ENCODE data around the gene GAN.

GAN gene

GRCh38 chr16:81378049-81378448, 63.3 kb downstream of the GAN start:
- Histone ChIP-seq H3K9ac (no peak overlapping the region), H3K36me3 (peaks cover 25 to 84% (median 59%) of the 10 kb centered on the region in 11 experiments), H3K4me2 (no peak overlapping the region), H3K4me3 (no peak overlapping the region), H3K27me3 (no peaks in the 10 kb centered on the region), H3K4me1 (peaks cover 0 to 9% (median 6%) of the 10 kb centered on the region in 10 experiments; a peak in 6 of 20 replicates), H3K9me3 (replicated peaks in 1 of 11) (no peaks in the 10 kb centered on the region), H3K27ac (no peak overlapping the region), H4K20me1 (peaks cover 0 to 4% (median 0%) of the 10 kb centered on the region in 11 experiments; a peak in 1 of 22 replicates)
- no peak for TF ChIP-seq Cebpa-rat (IDR thresholded peaks at IDR 0.05)

GRCh38 chr16:81380932-81381331, 66.2 kb downstream of the GAN start:
- Histone ChIP-seq H3K27ac (no peak overlapping the region), H3K4me2 (no peak overlapping the region), H3K27me3 (no peaks in the 10 kb centered on the region), H3K9me3 (replicated peaks in 1 of 11) (no peaks in the 10 kb centered on the region), H3K9ac (no peak overlapping the region), H3K4me1 (no peaks in the 10 kb centered on the region), H3K36me3 (peaks cover 32 to 77% (median 46%) of the 10 kb centered on the region in 11 experiments), H3K4me3 (no peak overlapping the region), H4K20me1 (peaks cover 0 to 4% (median 0%) of the 10 kb centered on the region in 11 experiments; a peak in 1 of 22 replicates)
- TF ChIP-seq Cebpa-rat (IDR thresholded peaks at IDR 0.05): no peak

DNA sequence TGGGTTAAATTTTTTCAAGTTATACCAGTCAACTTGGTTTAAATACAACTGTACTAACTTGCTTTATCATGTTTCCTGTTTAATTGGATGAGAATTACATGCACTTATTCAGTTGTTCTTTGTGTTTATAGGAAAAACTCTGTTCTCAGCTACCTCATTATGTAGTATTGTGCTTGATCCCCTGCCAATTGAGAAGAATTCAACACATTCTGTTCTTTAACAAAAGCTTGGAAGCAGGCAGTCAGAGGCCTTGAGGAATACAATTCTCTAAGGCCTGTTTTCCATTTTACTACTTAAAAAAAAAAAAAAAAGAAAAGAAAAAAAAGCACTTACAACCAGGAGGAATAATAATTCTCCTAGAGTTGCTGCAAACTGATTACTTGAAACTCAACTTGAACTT, 69.2 kb downstream of the GAN start:
- Histone ChIP-seq H3K27ac (no peak overlapping the region), H3K9me3 (replicated peaks in 1 of 11) (no peaks in the 10 kb centered on the region), H3K27me3 (no peaks in the 10 kb centered on the region), H4K20me1 (peaks cover 0 to 4% (median 0%) of the 10 kb centered on the region in 11 experiments; a peak in 3 of 22 replicates), H3K4me1 (no peaks in the 10 kb centered on the region), H3K4me3 (no peak overlapping the region), H3K9ac (no peak overlapping the region), H3K4me2 (no peak overlapping the region), H3K36me3 (peaks cover 16 to 70% (median 29%) of the 10 kb centered on the region in 11 experiments)
- TF ChIP-seq Cebpa-rat (IDR thresholded peaks at IDR 0.05): no peak

GRCh38 chr16:81385031-81385756, 70.4 kb downstream of the GAN start:
- H3K27ac ChIP-seq: no peak overlapping the region
- H3K9ac ChIP-seq: no peak overlapping the region
- peaks cover 22 to 69% (median 31%) of the 10 kb centered on the region in 11 experiments for H3K36me3 ChIP-seq
- H3K4me3 ChIP-seq: no peak overlapping the region
- no peak for TF ChIP-seq Cebpa-rat (IDR thresholded peaks at IDR 0.05)
- no peaks in the 10 kb centered on the region for H3K9me3 ChIP-seq (replicated peaks in 1 of 11)
- H4K20me1 ChIP-seq: peaks cover 0 to 4% (median 0%) of the 10 kb centered on the region in 11 experiments; a peak in 3 of 22 replicates
- no peak overlapping the region for H3K4me2 ChIP-seq
- H3K4me1 ChIP-seq: no peaks in the 10 kb centered on the region
- no peaks in the 10 kb centered on the region for H3K27me3 ChIP-seq

DNA sequence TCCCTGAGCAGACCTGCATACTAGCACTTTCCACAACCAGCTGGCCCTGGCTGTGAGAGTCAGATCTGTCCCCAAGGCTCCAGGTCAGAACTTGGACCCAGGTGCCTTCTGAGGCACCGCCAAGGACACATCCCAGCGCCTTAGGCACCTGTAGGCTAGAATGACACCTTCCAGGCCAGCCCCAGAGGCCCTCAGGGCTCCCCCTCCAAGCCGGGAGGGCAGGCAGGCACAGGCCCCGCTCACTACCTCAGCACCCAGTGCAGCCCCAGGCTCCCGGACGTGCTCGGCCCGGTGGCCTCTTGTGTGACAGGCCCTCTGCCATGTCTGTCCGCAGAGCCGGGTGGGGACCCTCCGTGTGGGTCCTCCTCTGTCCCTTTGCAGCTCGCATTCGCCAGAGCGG, 73.6 kb downstream of the GAN start:
- Histone ChIP-seq H3K9ac (no peak overlapping the region), H3K27ac (no peak overlapping the region), H3K36me3 (peaks cover 11 to 67% (median 39%) of the 10 kb centered on the region in 11 experiments; a peak in 21 of 22 replicates), H3K9me3 (replicated peaks in 1 of 11) (no peaks in the 10 kb centered on the region; a peak in 1 of 22 replicates), H4K20me1 (peaks cover 0 to 4% (median 0%) of the 10 kb centered on the region in 11 experiments; a peak in 2 of 22 replicates), H3K27me3 (no peaks in the 10 kb centered on the region), H3K4me2 (no peak overlapping the region), H3K4me1 (no peaks in the 10 kb centered on the region; a peak in 1 of 20 replicates), H3K4me3 (no peak overlapping the region)
- no peak for TF ChIP-seq Cebpa-rat (IDR thresholded peaks at IDR 0.05)

- Histone ChIP-seq H4K20me1 (peaks cover 0 to 4% (median 0%) of the 10 kb centered on the region in 11 experiments; a peak in 2 of 22 replicates), H3K27ac (no peak overlapping the region), H3K9me3 (replicated peaks in 1 of 11) (no peaks in the 10 kb centered on the region; a peak in 1 of 22 replicates), H3K36me3 (peaks cover 7 to 46% (median 32%) of the 10 kb centered on the region in 11 experiments; a peak in 20 of 22 replicates), H3K4me3 (no peak overlapping the region), H3K4me2 (no peak overlapping the region), H3K9ac (no peak overlapping the region), H3K4me1 (no peaks in the 10 kb centered on the region; a peak in 1 of 20 replicates), H3K27me3 (no peaks in the 10 kb centered on the region)
- TF ChIP-seq Cebpa-rat (IDR thresholded peaks at IDR 0.05): no peak
Measured at GRCh38 chr16:81390840-81391239, 76.1 kb downstream of the GAN start.

GRCh38 chr16:81392011-81392410, 77.2 kb downstream of the GAN start:
- Histone ChIP-seq H3K4me3 (no peak overlapping the region), H3K4me1 (no peaks in the 10 kb centered on the region; a peak in 1 of 20 replicates), H3K9ac (no peak overlapping the region), H3K9me3 (replicated peaks in 1 of 11) (no peaks in the 10 kb centered on the region; a peak in 1 of 22 replicates), H3K27ac (no peak overlapping the region), H4K20me1 (peaks cover 0 to 4% (median 0%) of the 10 kb centered on the region in 11 experiments; a peak in 1 of 22 replicates), H3K4me2 (no peak overlapping the region), H3K27me3 (no peaks in the 10 kb centered on the region), H3K36me3 (peaks cover 7 to 40% (median 30%) of the 10 kb centered on the region in 11 experiments; a peak in 20 of 22 replicates)
- TF ChIP-seq Cebpa-rat (IDR thresholded peaks at IDR 0.05): no peak

DNA sequence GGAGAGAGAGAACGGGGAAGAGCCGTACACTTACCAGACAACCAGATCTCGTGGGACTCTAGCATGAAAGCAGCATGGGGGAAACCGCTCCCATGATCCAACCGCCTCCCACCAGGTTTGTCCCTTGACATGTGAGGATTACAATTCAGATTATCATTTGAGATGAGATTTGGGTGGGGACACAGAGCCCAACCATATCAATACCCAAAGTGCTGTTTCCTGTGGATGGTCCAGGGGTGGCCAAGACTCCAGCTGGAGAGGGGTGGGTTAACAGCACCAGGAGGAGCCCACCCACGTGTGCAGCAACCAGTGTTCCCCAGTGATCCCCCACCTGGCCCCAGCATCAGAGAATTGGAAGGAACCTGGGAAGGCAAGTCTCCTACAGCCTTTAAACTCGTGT, 79.7 kb downstream of the GAN start:
- TF ChIP-seq Cebpa-rat (IDR thresholded peaks at IDR 0.05): no peak
- no peak overlapping the region for H3K4me2 ChIP-seq
- peaks cover 0 to 7% (median under 1%) of the 10 kb centered on the region in 11 experiments; a peak in 6 of 22 replicates for H3K9me3 ChIP-seq (replicated peaks in 1 of 11)
- H3K36me3 ChIP-seq: peaks cover 4 to 25% (median 19%) of the 10 kb centered on the region in 11 experiments; a peak in 19 of 22 replicates
- H3K27me3 ChIP-seq: no peaks in the 10 kb centered on the region
- H3K9ac ChIP-seq: no peak overlapping the region
- H3K4me3 ChIP-seq: no peak overlapping the region
- H4K20me1 ChIP-seq: no peaks in the 10 kb centered on the region
- H3K4me1 ChIP-seq: no peaks in the 10 kb centered on the region; a peak in 1 of 20 replicates
- H3K27ac ChIP-seq: no peak overlapping the region

DNA sequence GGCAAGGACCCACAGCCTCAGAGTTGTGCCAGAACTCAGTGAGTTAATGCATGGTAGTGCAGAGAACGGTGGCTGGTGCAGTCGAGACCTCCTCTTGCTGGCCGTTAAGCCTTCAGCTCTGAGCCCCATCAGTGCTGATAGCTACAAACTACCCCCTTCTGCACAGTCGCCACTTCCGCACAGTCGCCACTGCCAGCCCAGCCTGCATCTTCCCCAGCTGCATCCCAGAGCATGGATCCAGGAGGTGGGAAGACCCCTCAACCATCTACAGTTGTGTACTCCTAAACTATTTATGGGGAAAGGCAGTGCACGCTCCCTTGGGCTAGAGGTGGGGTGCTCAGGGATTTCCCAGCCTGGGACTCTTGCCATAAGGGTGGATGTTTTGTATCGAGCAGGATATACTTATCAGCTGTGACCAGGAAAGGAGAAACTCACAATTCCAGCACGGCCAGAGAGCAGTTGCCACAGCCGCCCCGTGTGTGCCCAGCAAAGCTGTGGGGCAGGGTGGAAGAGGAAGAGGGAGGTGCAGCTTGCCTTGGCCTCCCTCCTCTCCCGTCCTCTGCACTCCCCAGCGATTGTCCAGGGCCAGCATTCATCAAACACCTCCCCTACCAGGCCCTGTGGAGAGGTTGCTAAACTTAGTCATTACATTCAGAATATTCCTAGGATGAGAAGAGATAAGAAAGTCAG, 80.3 kb downstream of the GAN start:
- Histone ChIP-seq H3K36me3 (peaks cover 0 to 25% (median 15%) of the 10 kb centered on the region in 11 experiments; a peak in 17 of 22 replicates), H3K4me1 (no peaks in the 10 kb centered on the region; a peak in 1 of 20 replicates), H3K4me3 (no peak overlapping the region), H3K27me3 (no peaks in the 10 kb centered on the region), H3K4me2 (no peak overlapping the region), H3K27ac (no peak overlapping the region), H3K9ac (no peak overlapping the region), H3K9me3 (replicated peaks in 1 of 11) (peaks cover 0 to 14% (median 6%) of the 10 kb centered on the region in 11 experiments; a peak in 8 of 22 replicates), H4K20me1 (no peaks in the 10 kb centered on the region)
- no peak for TF ChIP-seq Cebpa-rat (IDR thresholded peaks at IDR 0.05)

Measured in BLaER1 treated with 17β-estradiol and CSF1 and Interleukin-3, amounts not matched to agents 10 nM and 100 nM (cell line).